Gastrocnemius medialis (tissue), 4 donors: ENCODE measurements around the gene PLD2.

Source experiments
- POLR2A ChIP-seq, 2 donors: fragments of 450-650 bp; IDR thresholded peaks; one replicate each; pipeline ENCODE4 v1.6.1; 2017; ENCODE audit warnings: antibody characterized with exemption in 2 of 2, mild to moderate bottlenecking in 2 of 2, moderate library complexity in 2 of 2
- TF ChIP-seq, protein P1 (sequence below), 5 experiments: fragments of 450-650 bp in 3 of 5; fragments of 200-600 bp in 2 of 5; sonication (generic) in 2 of 5; IDR thresholded peaks in 4 of 5; conservative IDR thresholded peaks in 1 of 5; 1 replicate in 4 of 5; 2 replicates in 1 of 5; pipeline ENCODE4 v1.5.1; 2016 to 2019; ENCODE audit warnings: antibody characterized with exemption in 5 of 5, mild to moderate bottlenecking in 3 of 5, moderate library complexity in 3 of 5

DNA sequence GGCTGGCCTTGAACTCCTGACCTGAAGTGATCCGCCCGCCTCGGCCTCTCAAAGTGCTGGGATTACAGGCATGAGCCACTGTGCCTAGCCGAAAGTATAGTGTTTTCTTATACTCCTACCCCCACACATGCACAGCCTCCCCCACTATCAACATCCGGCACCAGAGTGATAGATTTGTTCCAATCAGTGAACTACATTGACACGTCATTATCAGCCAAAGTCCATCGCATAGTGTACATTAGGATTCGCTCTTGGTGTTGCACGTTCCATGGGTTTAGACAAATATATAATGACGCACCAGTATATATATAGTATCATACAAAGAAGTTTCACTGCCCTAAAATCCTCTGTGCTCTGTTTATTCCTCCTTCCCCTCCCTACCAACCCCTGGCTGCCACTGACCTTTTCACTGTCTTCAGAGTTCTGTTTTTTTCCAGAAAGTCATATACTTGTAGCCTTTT, 47.1 kb upstream of the PLD2 start:
- TF ChIP-seq, protein P1, sequence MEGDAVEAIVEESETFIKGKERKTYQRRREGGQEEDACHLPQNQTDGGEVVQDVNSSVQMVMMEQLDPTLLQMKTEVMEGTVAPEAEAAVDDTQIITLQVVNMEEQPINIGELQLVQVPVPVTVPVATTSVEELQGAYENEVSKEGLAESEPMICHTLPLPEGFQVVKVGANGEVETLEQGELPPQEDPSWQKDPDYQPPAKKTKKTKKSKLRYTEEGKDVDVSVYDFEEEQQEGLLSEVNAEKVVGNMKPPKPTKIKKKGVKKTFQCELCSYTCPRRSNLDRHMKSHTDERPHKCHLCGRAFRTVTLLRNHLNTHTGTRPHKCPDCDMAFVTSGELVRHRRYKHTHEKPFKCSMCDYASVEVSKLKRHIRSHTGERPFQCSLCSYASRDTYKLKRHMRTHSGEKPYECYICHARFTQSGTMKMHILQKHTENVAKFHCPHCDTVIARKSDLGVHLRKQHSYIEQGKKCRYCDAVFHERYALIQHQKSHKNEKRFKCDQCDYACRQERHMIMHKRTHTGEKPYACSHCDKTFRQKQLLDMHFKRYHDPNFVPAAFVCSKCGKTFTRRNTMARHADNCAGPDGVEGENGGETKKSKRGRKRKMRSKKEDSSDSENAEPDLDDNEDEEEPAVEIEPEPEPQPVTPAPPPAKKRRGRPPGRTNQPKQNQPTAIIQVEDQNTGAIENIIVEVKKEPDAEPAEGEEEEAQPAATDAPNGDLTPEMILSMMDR (IDR thresholded peaks at IDR 0.05 in 4 of 5, conservative IDR thresholded peaks at IDR 0.05 in 1 of 5) = no peak
- no peak for TF ChIP-seq POLR2A (IDR thresholded peaks at IDR 0.05)
